Natural killer cell treated with Interleukin-12 subunit alpha and Interleukin-12 subunit beta and Interleukin-15 and Interleukin-18, amount 100 ng/mL, for 72 hours (primary cell): Measurements from ENCODE around the gene NUDT14. TPM values are rescaled to one million over a fixed set of nuclear protein-coding genes. Genes with fewer than 3 reads are reported as not detected.
A peak's percentile ranks its signal among the peaks of the same experiment; 100 is the strongest.

Experiments used
- ATAC-seq, 2 donors: fragments of 150-1000 bp; cut with Tn5 transposase in 1 of 2; sonication (Bioruptor Pico), chemical (Tn5 transposase) in 1 of 2; 2 replicates each; pipeline ENCODE4 v1.10.0; 2021
- DNase-seq: peaks from one replicate; pipeline ENCODE4 v3.0.0; 2022; ENCODE audit warnings: low spot score
- H3K27ac Mint-ChIP-seq, 2 donors: 1 replicate in 1 of 2; 2 replicates in 1 of 2; pipeline ENCODE4 v1.8.0; 2022; ENCODE audit warnings: mixed read lengths in 2 of 2, mild to moderate bottlenecking in 1 of 2, moderate library complexity in 1 of 2
- H3K27me3 Mint-ChIP-seq, 2 donors: 1 replicate in 1 of 2; 2 replicates in 1 of 2; pipeline ENCODE4 v1.8.0; 2022; ENCODE audit warnings: mixed read lengths in 2 of 2
- H3K36me3 Mint-ChIP-seq: one replicate; pipeline ENCODE4 v1.8.0; 2022; ENCODE audit warnings: mixed read lengths
- H3K4me1 Mint-ChIP-seq, 2 donors: 1 replicate in 1 of 2; 2 replicates in 1 of 2; pipeline ENCODE4 v1.8.0; 2022; ENCODE audit warnings: low read depth in 2 of 2, mixed read lengths in 2 of 2, mild to moderate bottlenecking in 1 of 2
- H3K4me3 Mint-ChIP-seq: one replicate; pipeline ENCODE4 v1.8.0; 2022; ENCODE audit warnings: mixed read lengths
- H3K9me3 Mint-ChIP-seq: 2 replicates; pipeline ENCODE4 v1.8.0; 2022; ENCODE audit warnings: mixed read lengths
- total RNA-seq, 2 donors: library from RNA; stranded (reverse); gene quantifications; one replicate each; pipeline ENCODE4 v1.2.3, GENCODE V29; 2022

NUDT14 gene
- 10 to 100 TPM; 10.2 to 23.4 TPM for total RNA-seq

DNA sequence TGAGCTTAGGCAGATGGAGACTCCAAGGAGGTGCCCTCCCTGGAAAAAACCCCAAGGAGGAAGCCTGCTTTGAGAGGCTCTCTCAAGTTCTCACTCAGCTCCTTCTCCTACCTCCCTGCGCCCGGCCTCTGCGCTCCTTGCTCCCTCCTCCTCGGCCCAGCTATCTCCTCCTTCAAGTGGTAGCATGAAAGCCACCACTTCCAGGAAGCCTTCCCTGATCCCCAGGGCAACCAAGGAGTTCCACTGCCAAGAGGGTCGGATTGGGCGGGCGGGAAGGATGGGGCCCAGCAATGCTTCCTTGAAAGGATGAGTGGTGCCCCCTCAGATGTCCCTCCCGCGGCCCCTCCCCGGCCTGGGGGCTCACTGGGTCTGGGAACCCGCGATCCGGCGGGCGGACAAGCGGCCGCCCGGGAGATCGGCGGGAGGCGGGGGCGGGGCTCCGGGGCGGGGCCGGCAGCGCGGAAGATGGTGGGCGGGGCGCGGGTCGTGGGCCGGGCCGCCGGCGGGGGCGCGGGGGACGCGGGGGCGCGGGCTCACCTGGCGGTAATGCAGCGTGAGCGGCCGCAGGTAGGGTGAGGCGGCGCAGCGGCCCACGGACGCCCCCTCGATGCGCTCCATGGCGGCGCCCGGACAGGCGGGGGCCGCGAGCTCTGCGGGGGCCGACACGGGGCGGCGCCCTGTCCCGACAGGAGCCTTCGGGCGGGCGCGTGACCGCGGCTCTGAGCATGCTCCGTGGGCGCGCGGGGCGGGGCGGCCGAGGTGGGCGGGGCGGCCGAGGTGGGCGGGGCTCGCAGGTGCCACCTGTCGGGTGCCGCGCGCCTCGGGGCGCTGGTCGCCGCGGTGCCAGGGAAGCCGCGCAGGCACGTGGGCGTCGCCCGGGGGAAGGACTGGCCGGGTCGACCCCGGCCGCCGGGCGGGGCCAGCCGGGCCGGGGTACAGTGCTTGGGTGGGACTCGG lies at the start of gene NUDT14:
Gene NUDT14 (minus strand): TSS at position 721 of the 957 bp plus-strand sequence. CDS start 103 bp downstream, at position 618.
- Mint-ChIP-seq H3K9me3 (no peaks in the 10 kb centered on the region), H3K4me1 (peaks cover 0 to 11% of the 10 kb centered on the region in 2 donors), H3K36me3 (no peaks in the 10 kb centered on the region), H3K27me3 (no peaks in the 10 kb centered on the region), H3K4me3 (peak within 1 kb of the TSS; percentile 78), H3K27ac (no peak within 1 kb of the TSS)
- DNase-seq (peak; percentile 83), ATAC-seq (peak; percentile 87 to 93)

DNA sequence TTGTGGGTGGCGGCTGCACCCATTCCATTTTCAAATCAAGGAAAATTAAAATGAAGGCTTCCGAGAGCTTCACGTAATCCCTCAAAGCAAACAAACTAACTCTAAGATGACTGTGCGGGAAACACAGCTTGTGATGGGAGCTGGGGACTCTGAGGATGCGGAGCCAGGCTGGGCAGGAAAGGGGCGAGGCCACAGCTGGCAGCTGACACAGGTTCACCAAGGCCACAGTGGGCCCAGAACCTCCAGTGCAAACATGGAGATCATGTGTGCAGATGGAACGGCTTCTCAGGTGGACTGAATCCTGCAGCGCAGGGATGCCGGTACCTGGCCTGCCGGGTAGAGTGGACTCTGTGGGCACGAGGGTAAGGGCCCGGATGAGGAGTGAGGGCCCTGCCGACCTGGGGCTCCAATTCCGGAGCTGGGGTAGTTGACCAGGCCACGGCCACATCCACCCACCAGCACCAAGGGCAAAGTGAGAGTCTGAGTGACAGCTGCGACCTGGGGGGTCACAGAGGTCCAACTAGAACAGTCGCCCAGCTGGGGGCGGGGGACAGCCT lies 48.1 kb upstream of the NUDT14 start:
- ATAC-seq (no peak), DNase-seq (no peak)
- Mint-ChIP-seq H3K27ac (no peak overlapping the region), H3K4me1 (peaks cover 0 to 2% of the 10 kb centered on the region in 2 donors), H3K27me3 (no peaks in the 10 kb centered on the region), H3K4me3 (no peak overlapping the region), H3K9me3 (no peaks in the 10 kb centered on the region), H3K36me3 (no peaks in the 10 kb centered on the region)

- Mint-ChIP-seq H3K27me3 (no peaks in the 10 kb centered on the region), H3K27ac (no peak overlapping the region), H3K4me3 (no peak overlapping the region), H3K4me1 (peaks cover 0 to 2% of the 10 kb centered on the region in 2 donors), H3K36me3 (no peaks in the 10 kb centered on the region), H3K9me3 (no peaks in the 10 kb centered on the region)
- ATAC-seq (no peak), DNase-seq (no peak)
These were observed 47.5 kb upstream of the NUDT14 start for GRCh38 chr14:105228562-105228961.

DNA sequence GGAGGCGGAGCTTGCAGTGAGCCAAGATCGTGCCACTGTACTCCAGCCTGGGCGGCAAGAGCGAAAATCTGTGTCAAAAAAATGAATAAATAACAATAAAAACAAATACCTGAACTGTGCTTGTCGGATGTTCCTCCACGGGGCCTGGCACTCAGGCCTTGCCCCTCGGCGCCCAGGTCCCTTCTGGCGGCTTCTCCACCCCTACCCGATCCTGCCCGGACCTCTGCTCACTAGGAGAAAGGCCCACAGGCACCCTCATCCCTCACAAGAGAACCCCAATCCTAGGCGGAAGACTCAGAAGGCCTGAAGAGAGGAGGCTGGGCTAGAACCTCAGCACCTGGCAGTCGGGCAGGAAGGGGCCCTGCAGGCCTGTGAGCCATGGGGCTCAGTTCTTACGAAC lies 46.2 kb upstream of the NUDT14 start:
- H3K27me3 Mint-ChIP-seq: no peaks in the 10 kb centered on the region
- H3K4me1 Mint-ChIP-seq: peaks cover 0 to 4% of the 10 kb centered on the region in 2 donors
- ATAC-seq: no peak
- H3K9me3 Mint-ChIP-seq: no peaks in the 10 kb centered on the region
- H3K36me3 Mint-ChIP-seq: no peaks in the 10 kb centered on the region
- no peak overlapping the region for H3K27ac Mint-ChIP-seq
- H3K4me3 Mint-ChIP-seq: no peak overlapping the region
- no peak for DNase-seq

- Mint-ChIP-seq H3K4me3 (no peak overlapping the region), H3K27ac (no peak overlapping the region), H3K9me3 (no peaks in the 10 kb centered on the region), H3K36me3 (no peaks in the 10 kb centered on the region), H3K27me3 (no peaks in the 10 kb centered on the region), H3K4me1 (peaks cover 4% of the 10 kb centered on the region in 2 donors)
- no peak for DNase-seq
- no peak for ATAC-seq
These were observed 45.1 kb upstream of the NUDT14 start for GRCh38 chr14:105226198-105226597.

DNA sequence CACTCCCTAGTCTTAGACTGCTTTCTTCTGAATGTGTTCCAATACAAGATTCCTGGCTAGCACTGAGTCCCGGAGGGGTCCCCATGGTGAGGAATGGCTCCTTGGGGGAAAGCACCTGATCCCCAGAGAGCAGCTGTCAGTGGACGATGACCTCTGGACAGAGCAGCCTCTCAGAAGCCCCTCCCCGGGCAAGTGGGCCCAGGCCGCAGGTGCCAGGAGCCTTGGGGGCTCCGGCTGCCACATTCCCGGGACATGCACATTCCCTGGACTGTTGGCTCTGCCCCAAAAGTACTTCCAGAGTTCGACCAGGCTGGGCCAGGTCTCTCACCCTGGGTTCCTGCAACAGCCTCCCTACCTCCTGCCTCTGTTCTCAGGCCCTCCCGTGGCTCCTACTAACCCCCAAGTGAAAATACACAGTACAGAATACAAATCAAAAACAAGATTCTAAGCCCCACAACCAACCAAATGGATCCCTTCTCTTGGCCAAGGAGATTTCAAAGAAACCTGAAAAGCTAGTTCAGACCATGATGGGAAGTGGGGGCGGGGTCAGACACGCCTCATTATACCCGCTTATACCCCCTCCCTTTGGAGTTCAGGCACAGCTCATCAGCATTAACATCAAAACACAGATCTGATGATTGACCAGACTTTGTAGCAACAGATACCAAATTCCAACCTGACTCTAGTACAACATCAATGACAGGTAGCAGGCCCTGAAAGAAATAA lies 43.9 kb upstream of the NUDT14 start:
- no peak overlapping the region for H3K4me3 Mint-ChIP-seq
- H3K9me3 Mint-ChIP-seq: no peaks in the 10 kb centered on the region
- no peaks in the 10 kb centered on the region for H3K27me3 Mint-ChIP-seq
- no peaks in the 10 kb centered on the region for H3K36me3 Mint-ChIP-seq
- no peak overlapping the region for H3K27ac Mint-ChIP-seq
- DNase-seq (no peak), ATAC-seq (no peak)
- H3K4me1 Mint-ChIP-seq: peaks cover 4% of the 10 kb centered on the region in 2 donors

- H3K27ac Mint-ChIP-seq: no peak overlapping the region
- H3K4me1 Mint-ChIP-seq: peaks cover 3 to 4% of the 10 kb centered on the region in 2 donors
- no peaks in the 10 kb centered on the region for H3K9me3 Mint-ChIP-seq
- H3K4me3 Mint-ChIP-seq: no peak overlapping the region
- ATAC-seq (no peak), DNase-seq (no peak)
- H3K27me3 Mint-ChIP-seq: no peaks in the 10 kb centered on the region
- H3K36me3 Mint-ChIP-seq: no peaks in the 10 kb centered on the region
These were observed 42.8 kb upstream of the NUDT14 start for GRCh38 chr14:105223770-105224544.

DNA sequence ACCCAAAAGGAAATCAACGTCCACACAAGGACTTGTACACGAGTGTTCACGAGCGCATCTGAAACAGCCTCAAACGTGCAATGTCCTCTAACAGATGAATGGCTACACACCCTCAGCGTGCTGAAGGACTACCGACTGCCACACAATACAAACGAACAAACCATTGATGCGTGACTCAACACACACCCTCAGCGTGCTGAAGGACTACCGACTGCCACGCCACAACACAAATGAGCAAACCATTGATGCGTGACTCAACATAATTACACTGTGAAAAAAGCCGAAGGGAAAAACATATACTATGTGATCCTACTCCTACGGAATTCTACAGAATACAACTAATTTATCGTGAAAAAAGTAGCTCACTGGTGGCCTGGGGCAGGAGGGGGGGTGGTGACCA lies 42.1 kb upstream of the NUDT14 start:
- Mint-ChIP-seq H3K4me3 (no peak overlapping the region), H3K4me1 (peaks cover 2 to 4% of the 10 kb centered on the region in 2 donors), H3K9me3 (no peaks in the 10 kb centered on the region), H3K27ac (no peak overlapping the region), H3K36me3 (no peaks in the 10 kb centered on the region), H3K27me3 (no peaks in the 10 kb centered on the region)
- no peak for DNase-seq
- no peak for ATAC-seq

DNA sequence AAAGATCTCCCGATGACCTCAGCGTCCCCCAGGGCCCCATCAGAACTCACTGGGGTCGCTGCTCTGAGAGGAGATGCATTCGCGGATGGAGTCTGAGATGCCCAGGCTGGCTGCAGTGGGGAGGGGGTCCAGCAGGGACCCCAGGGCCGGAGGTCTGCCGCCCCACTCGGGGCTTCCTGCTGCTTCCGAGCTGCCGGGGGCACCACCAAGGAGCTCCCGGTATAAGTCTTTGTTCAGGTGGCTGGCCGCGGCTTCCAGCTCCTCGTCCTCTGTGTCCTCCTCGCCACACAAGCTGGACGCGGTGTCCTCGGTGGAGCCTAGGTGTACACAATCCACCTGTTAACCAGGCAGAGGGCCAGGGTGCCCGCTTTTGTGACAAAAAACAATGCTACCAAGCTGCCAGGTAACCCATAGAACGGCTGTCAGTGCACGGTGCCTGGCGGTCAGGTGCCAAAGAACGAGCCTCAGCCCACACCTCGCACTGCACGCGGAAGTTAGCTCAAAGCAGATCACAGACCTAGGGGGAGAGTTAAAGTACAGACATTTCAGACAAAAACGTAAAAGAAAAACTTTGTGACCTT lies 40.6 kb upstream of the NUDT14 start:
- Mint-ChIP-seq H3K36me3 (no peaks in the 10 kb centered on the region), H3K9me3 (no peaks in the 10 kb centered on the region), H3K4me3 (no peak overlapping the region), H3K27ac (no peak overlapping the region), H3K27me3 (no peaks in the 10 kb centered on the region), H3K4me1 (peaks cover 2 to 4% of the 10 kb centered on the region in 2 donors)
- DNase-seq (no peak), ATAC-seq (no peak)

GRCh38 chr14:105220699-105221597 lies 39.8 kb upstream of the NUDT14 start:
- H3K27me3 Mint-ChIP-seq: no peaks in the 10 kb centered on the region
- H3K27ac Mint-ChIP-seq: no peak overlapping the region
- H3K9me3 Mint-ChIP-seq: no peaks in the 10 kb centered on the region
- DNase-seq (no peak), ATAC-seq (no peak)
- H3K36me3 Mint-ChIP-seq: no peaks in the 10 kb centered on the region
- H3K4me1 Mint-ChIP-seq: peaks cover 3 to 4% of the 10 kb centered on the region in 2 donors
- H3K4me3 Mint-ChIP-seq: no peak overlapping the region

DNA sequence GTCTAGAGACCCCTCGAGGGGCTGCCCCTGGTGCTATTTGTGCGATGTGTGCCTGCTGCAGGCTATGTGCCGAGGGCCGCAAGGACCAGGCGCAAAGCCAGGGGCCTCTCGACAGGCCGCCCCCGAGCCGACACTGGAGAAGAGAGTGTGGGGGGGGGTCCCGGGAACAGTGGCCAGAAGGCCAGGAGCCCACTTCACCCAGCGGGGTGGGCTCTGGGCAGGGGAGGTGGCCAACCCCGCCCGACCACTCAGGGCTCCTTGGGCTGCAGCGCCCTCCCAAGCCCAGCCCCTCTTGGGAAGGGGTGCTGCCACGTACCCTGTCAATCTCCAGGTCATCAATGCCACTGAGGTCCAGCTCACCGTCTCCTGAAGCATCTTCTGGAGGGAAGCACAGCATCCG lies 38.6 kb upstream of the NUDT14 start:
- Mint-ChIP-seq H3K27me3 (no peaks in the 10 kb centered on the region), H3K4me3 (no peak overlapping the region), H3K27ac (no peak overlapping the region), H3K4me1 (peaks cover 13 to 14% of the 10 kb centered on the region in 2 donors), H3K9me3 (no peaks in the 10 kb centered on the region), H3K36me3 (no peaks in the 10 kb centered on the region)
- ATAC-seq (no peak), DNase-seq (no peak)

DNA sequence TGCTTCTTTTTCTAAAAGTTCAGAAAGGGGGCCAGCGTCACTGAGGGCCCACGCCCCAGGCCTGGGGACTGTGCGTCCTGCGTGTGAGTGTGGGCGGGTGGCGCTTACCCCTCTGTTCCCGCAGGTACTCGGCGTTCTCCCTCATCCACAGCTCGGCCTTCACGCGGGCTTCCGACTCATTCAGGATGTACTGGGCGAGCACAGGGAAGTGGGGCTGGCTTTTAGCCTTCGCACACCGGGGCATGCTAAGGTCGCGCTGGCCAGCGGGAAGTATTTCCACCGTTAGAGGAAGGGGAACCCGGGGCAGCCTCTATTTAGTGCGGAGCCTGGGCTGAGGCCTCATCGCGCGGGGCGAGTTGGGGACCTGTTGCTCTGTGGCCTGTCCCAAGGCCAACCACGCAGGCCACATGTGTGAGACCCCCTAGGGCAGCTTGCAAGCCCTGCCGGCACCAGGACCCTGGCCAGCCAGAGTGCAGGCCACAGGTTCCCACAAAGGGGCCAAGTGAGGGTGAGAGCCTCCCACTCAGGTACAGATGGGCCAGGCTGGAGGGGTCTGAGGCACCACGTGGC lies 38.0 kb upstream of the NUDT14 start:
- no peaks in the 10 kb centered on the region for H3K36me3 Mint-ChIP-seq
- peaks cover 13 to 14% of the 10 kb centered on the region in 2 donors for H3K4me1 Mint-ChIP-seq
- ATAC-seq (no peak), DNase-seq (no peak)
- H3K27me3 Mint-ChIP-seq: no peaks in the 10 kb centered on the region
- H3K4me3 Mint-ChIP-seq: no peak overlapping the region
- H3K9me3 Mint-ChIP-seq: no peaks in the 10 kb centered on the region
- no peak overlapping the region for H3K27ac Mint-ChIP-seq
